ELF-1 (cell line): ENCODE data around the gene CDC45.
"Not testable (repeated sequence)": the region's sequence is repeated elsewhere in the genome, so short reads cannot be mapped to it uniquely, and the experiment has no call there.

Source experiments
- DNase-seq: peaks from one replicate; pipeline ENCODE4 v3.0.0-alpha.2; 2016; ENCODE audit warnings: low read depth, low spot score

Gene CDC45

GRCh38 chr22:19527861-19528417 is 48.2 kb downstream of the CDC45 start:
- DNase-seq: no peak

GRCh38 chr22:19529811-19530210 is 50.1 kb downstream of the CDC45 start:
- no peak for DNase-seq

GRCh38 chr22:19530751-19531150 is 51.0 kb downstream of the CDC45 start:
- no peak for DNase-seq

- not testable (repeated sequence) for DNase-seq
Observed at GRCh38 chr22:19531327-19531726, 51.6 kb downstream of the CDC45 start.

- DNase-seq: no peak
Observed at GRCh38 chr22:19533049-19533626, 53.4 kb downstream of the CDC45 start.

GRCh38 chr22:19533857-19534256 is 54.1 kb downstream of the CDC45 start:
- no peak for DNase-seq

- DNase-seq: no peak
Observed at GRCh38 chr22:19535001-19535400, 55.3 kb downstream of the CDC45 start.

- no peak for DNase-seq
Observed at GRCh38 chr22:19536564-19536963, 56.8 kb downstream of the CDC45 start.

GRCh38 chr22:19537941-19538488 is 58.3 kb downstream of the CDC45 start:
- DNase-seq: no peak

GRCh38 chr22:19540394-19540793 is 60.7 kb downstream of the CDC45 start:
- no peak for DNase-seq

- DNase-seq: no peak
Observed at GRCh38 chr22:19543970-19544708, 64.4 kb downstream of the CDC45 start.

- DNase-seq: no peak
Observed at GRCh38 chr22:19545935-19546207, 66.2 kb downstream of the CDC45 start.

GRCh38 chr22:19546680-19547079 is 67.0 kb downstream of the CDC45 start:
- DNase-seq: no peak

- DNase-seq: no peak
Observed at GRCh38 chr22:19547620-19548019, 67.9 kb downstream of the CDC45 start.

- DNase-seq: not testable (repeated sequence)
Observed at GRCh38 chr22:19548427-19548826, 68.7 kb downstream of the CDC45 start.

GRCh38 chr22:19548964-19549363 is 69.2 kb downstream of the CDC45 start:
- no peak for DNase-seq

- no peak for DNase-seq
Observed at GRCh38 chr22:19549428-19549827, 69.7 kb downstream of the CDC45 start.

GRCh38 chr22:19550382-19550781 is 70.7 kb downstream of the CDC45 start:
- no peak for DNase-seq

- no peak for DNase-seq
Observed at GRCh38 chr22:19553201-19553600, 73.5 kb downstream of the CDC45 start.

- DNase-seq: peak; percentile 93
Observed at GRCh38 chr22:19554834-19555404, 75.2 kb downstream of the CDC45 start.

GRCh38 chr22:19555651-19556050 is 75.9 kb downstream of the CDC45 start:
- no peak for DNase-seq

GRCh38 chr22:19556963-19557545 is 77.3 kb downstream of the CDC45 start:
- no peak for DNase-seq
